Measurements from ENCODE around the gene PABPN1L.

PABPN1L gene

GRCh38 chr16:88866151-88866920 lies at the start of gene PABPN1L:
Gene PABPN1L, minus strand, starts transcription at chr16:88866660. Its CDS starts 54 bp downstream, at chr16:88866606.
- DNase-seq (ENCODE audit: insufficient read length, low spot score) (no peak), FAIRE-seq (no peak)

GRCh38 chr16:88915639-88916327 lies 49.3 kb upstream of the PABPN1L start:
- no peak for FAIRE-seq

GRCh38 chr16:88914750-88915368 lies 48.4 kb upstream of the PABPN1L start:
- no peak for DNase-seq (ENCODE audit: insufficient read length, low spot score)
- no peak for FAIRE-seq

More at GRCh38 chr16:88915639-88916327, 49.3 kb upstream of the PABPN1L start:
- DNase-seq (ENCODE audit: insufficient read length, low spot score), result no peak

GRCh38 chr16:88913870-88914269 lies 47.4 kb upstream of the PABPN1L start:
- FAIRE-seq, result no peak
- DNase-seq (ENCODE audit: insufficient read length, low spot score), result no peak

- no peak for DNase-seq (ENCODE audit: insufficient read length, low spot score)
- FAIRE-seq, result no peak
These were observed 46.6 kb upstream of the PABPN1L start for GRCh38 chr16:88913001-88913612.

- FAIRE-seq, result no peak
- DNase-seq (ENCODE audit: insufficient read length, low spot score), result no peak
These were observed 46.1 kb upstream of the PABPN1L start for GRCh38 chr16:88912556-88912955.

- FAIRE-seq, result no peak
- no peak for DNase-seq (ENCODE audit: insufficient read length, low spot score)
These were observed 45.5 kb upstream of the PABPN1L start for GRCh38 chr16:88911946-88912310.

GRCh38 chr16:88911136-88911945 lies 44.9 kb upstream of the PABPN1L start:
- no peak for FAIRE-seq
- DNase-seq (ENCODE audit: insufficient read length, low spot score), result no peak

- DNase-seq (ENCODE audit: insufficient read length, low spot score), result no peak
- no peak for FAIRE-seq
These were observed 44.0 kb upstream of the PABPN1L start for GRCh38 chr16:88910284-88911135.

- no peak for DNase-seq (ENCODE audit: insufficient read length, low spot score)
- FAIRE-seq, result no peak
These were observed 43.2 kb upstream of the PABPN1L start for GRCh38 chr16:88909431-88910210.

- FAIRE-seq (no peak), DNase-seq (ENCODE audit: insufficient read length, low spot score) (no peak)
These were observed 41.8 kb upstream of the PABPN1L start for GRCh38 chr16:88908307-88908706.

- DNase-seq (ENCODE audit: insufficient read length, low spot score), result no peak
- FAIRE-seq, result no peak
These were observed 41.3 kb upstream of the PABPN1L start for GRCh38 chr16:88907768-88908167.

GRCh38 chr16:88906535-88907105 lies 40.2 kb upstream of the PABPN1L start:
- FAIRE-seq (no peak), DNase-seq (ENCODE audit: insufficient read length, low spot score) (no peak)

- FAIRE-seq, result no peak
These were observed 39.6 kb upstream of the PABPN1L start for GRCh38 chr16:88906020-88906419.

GRCh38 chr16:88905563-88905962 lies 39.1 kb upstream of the PABPN1L start:
- FAIRE-seq (no peak), DNase-seq (ENCODE audit: insufficient read length, low spot score) (peak; percentile 68)

More at GRCh38 chr16:88906020-88906419, 39.6 kb upstream of the PABPN1L start:
- DNase-seq (ENCODE audit: insufficient read length, low spot score), result no peak

GRCh38 chr16:88904676-88905365 lies 38.4 kb upstream of the PABPN1L start:
- DNase-seq (ENCODE audit: insufficient read length, low spot score) (no peak), FAIRE-seq (no peak)

GRCh38 chr16:88903267-88903666 lies 36.8 kb upstream of the PABPN1L start:
- no peak for DNase-seq (ENCODE audit: insufficient read length, low spot score)
- no peak for FAIRE-seq

GRCh38 chr16:88902744-88903143 lies 36.3 kb upstream of the PABPN1L start:
- DNase-seq (ENCODE audit: insufficient read length, low spot score), result no peak
- no peak for FAIRE-seq

Measured in GM19239 (cell line).